ENCODE data around the gene RNF141. TPM values are rescaled to one million over a fixed set of nuclear protein-coding genes. Genes with fewer than 3 reads are reported as not detected.

RNF141 gene
- total and polyA plus RNA-seq, 7 donors = 13.1 to 30.3 (median 22.8) TPM

- H3K27me3 ChIP-seq = no peaks in the 10 kb centered on the region
- TF ChIP-seq POLR2A (IDR thresholded peaks at IDR 0.05) (no peak), EP300 (IDR thresholded peaks at IDR 0.05) (no peak), POLR2AphosphoS5 (IDR thresholded peaks at IDR 0.05) (no peak)
- H3K27ac ChIP-seq = no peak overlapping the region
- peak overlapping the region in 2 of 4 donors; percentile 4 to 29 for H3K4me3 ChIP-seq
- no peaks in the 10 kb centered on the region for H3K4me1 ChIP-seq
- DNase-seq = no peak
- WGBS, 2 donors = 71 to 85% methylated on average over 1 of the region's 1 CpG
- H3K9me3 ChIP-seq = no peaks in the 10 kb centered on the region
- no peaks in the 10 kb centered on the region for H3K36me3 ChIP-seq
- intact Hi-C loops (cut with DNase I) = no loop called here
Observed at GRCh38 chr11:10564696-10565318, 23.8 kb upstream of the RNF141 start.

- no peaks in the 10 kb centered on the region for H3K27me3 ChIP-seq
- no peaks in the 10 kb centered on the region for H3K9me3 ChIP-seq
- no peak for DNase-seq
- TF ChIP-seq CTCF (IDR thresholded peaks at IDR 0.05) = no peak
- TF ChIP-seq POLR2A (IDR thresholded peaks at IDR 0.05) = no peak
- no peak for TF ChIP-seq EP300 (IDR thresholded peaks at IDR 0.05)
- TF ChIP-seq POLR2AphosphoS5 (IDR thresholded peaks at IDR 0.05) = no peak
- 85 to 87% methylated on average over 3 of the region's 3 CpGs for WGBS, 2 donors
- no peaks in the 10 kb centered on the region for H3K36me3 ChIP-seq
- no peaks in the 10 kb centered on the region for H3K4me1 ChIP-seq
- H3K4me3 ChIP-seq = peak overlapping the region in 2 of 4 donors; percentile 4 to 29
- intact Hi-C loops (cut with DNase I) = no loop called here
- H3K27ac ChIP-seq = no peak overlapping the region
Observed at GRCh38 chr11:10564030-10564429, 23.0 kb upstream of the RNF141 start.

- 93 to 94% methylated on average over 1 of the region's 1 CpG for WGBS, 2 donors
- Histone ChIP-seq H3K27me3 (no peaks in the 10 kb centered on the region), H3K9me3 (no peaks in the 10 kb centered on the region), H3K27ac (no peak overlapping the region), H3K4me3 (no peak overlapping the region), H3K36me3 (no peaks in the 10 kb centered on the region), H3K4me1 (no peaks in the 10 kb centered on the region)
- intact Hi-C loops (cut with DNase I) = no loop called here
- TF ChIP-seq POLR2AphosphoS5 (IDR thresholded peaks at IDR 0.05) (no peak), CTCF (IDR thresholded peaks at IDR 0.05) (no peak), EP300 (IDR thresholded peaks at IDR 0.05) (no peak), POLR2A (IDR thresholded peaks at IDR 0.05) (no peak)
- no peak for DNase-seq
Observed at GRCh38 chr11:10561947-10562346, 21.0 kb upstream of the RNF141 start.

GRCh38 chr11:10561043-10561818, 20.2 kb upstream of the RNF141 start:
- Histone ChIP-seq H3K9me3 (no peaks in the 10 kb centered on the region), H3K4me3 (no peak overlapping the region), H3K27ac (no peak overlapping the region), H3K4me1 (no peaks in the 10 kb centered on the region), H3K36me3 (no peaks in the 10 kb centered on the region), H3K27me3 (no peaks in the 10 kb centered on the region)
- DNase-seq = no peak
- 41 to 66% methylated on average over 3 of the region's 3 CpGs for WGBS, 2 donors
- intact Hi-C loops (cut with DNase I) = no loop called here
- no peak for TF ChIP-seq CTCF (IDR thresholded peaks at IDR 0.05)
- TF ChIP-seq EP300 (IDR thresholded peaks at IDR 0.05) = no peak
- TF ChIP-seq POLR2A (IDR thresholded peaks at IDR 0.05) = no peak
- TF ChIP-seq POLR2AphosphoS5 (IDR thresholded peaks at IDR 0.05) = no peak

- H3K4me1 ChIP-seq = no peaks in the 10 kb centered on the region
- no peak overlapping the region for H3K27ac ChIP-seq
- 62 to 80% methylated on average over 3 of the region's 3 CpGs for WGBS, 2 donors
- no peak overlapping the region for H3K4me3 ChIP-seq
- H3K27me3 ChIP-seq = no peaks in the 10 kb centered on the region
- no peak for DNase-seq
- intact Hi-C loops (cut with DNase I) = no loop called here
- TF ChIP-seq CTCF (IDR thresholded peaks at IDR 0.05) = no peak
- TF ChIP-seq EP300 (IDR thresholded peaks at IDR 0.05) = no peak
- no peak for TF ChIP-seq POLR2AphosphoS5 (IDR thresholded peaks at IDR 0.05)
- no peak for TF ChIP-seq POLR2A (IDR thresholded peaks at IDR 0.05)
- no peaks in the 10 kb centered on the region for H3K36me3 ChIP-seq
- H3K9me3 ChIP-seq = no peaks in the 10 kb centered on the region
Observed at GRCh38 chr11:10558288-10558687, 17.3 kb upstream of the RNF141 start.

Measured in sigmoid colon (tissue), 7 donors.